ENCODE measurements around the gene MRPS27.
A peak's percentile ranks its signal among the peaks of the same experiment; 100 is the strongest.
"Not testable (repeated sequence)": the region's sequence is repeated elsewhere in the genome, so short reads cannot be mapped to it uniquely, and the experiment has no call there.

The MRPS27 gene

DNA sequence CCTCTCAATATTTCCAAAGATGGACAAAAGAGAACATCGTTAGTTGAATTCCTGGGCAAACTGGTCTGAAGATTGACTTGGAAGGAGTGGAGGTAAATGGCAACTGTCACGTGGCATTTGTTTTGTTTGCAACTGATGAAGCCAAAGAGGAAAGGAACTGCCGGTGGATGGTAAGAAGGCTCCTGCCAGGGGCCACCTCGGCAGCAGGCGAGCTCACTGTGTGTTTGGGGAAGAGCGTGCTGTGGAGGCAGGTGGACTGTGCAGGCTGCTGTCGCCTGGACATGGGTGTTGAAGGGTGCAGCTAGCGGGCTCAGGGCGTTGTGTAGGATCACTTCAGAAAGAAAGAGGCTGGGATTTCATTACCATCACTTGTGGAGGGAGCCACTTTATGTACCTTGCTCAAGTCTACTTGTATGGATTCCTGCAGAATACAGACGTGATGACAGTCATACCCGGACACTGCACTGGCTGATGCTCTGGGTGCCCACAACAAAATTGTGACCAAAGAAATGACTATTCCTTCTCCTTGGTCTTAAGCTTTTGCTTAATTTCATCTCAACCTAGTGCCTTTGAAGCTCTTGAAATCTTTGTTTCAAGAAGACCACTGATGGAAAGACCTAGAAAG is 140.1 kb downstream of the MRPS27 start:
- H3K4me1 ChIP-seq (ENCODE audit: insufficient read depth, poor library complexity, severe bottlenecking): peaks cover 13% of the 10 kb centered on the region
- ATAC-seq (ENCODE audit: low read depth): peak; percentile 15; the same call in 2 of the 3 replicates
- TF ChIP-seq, protein P1, sequence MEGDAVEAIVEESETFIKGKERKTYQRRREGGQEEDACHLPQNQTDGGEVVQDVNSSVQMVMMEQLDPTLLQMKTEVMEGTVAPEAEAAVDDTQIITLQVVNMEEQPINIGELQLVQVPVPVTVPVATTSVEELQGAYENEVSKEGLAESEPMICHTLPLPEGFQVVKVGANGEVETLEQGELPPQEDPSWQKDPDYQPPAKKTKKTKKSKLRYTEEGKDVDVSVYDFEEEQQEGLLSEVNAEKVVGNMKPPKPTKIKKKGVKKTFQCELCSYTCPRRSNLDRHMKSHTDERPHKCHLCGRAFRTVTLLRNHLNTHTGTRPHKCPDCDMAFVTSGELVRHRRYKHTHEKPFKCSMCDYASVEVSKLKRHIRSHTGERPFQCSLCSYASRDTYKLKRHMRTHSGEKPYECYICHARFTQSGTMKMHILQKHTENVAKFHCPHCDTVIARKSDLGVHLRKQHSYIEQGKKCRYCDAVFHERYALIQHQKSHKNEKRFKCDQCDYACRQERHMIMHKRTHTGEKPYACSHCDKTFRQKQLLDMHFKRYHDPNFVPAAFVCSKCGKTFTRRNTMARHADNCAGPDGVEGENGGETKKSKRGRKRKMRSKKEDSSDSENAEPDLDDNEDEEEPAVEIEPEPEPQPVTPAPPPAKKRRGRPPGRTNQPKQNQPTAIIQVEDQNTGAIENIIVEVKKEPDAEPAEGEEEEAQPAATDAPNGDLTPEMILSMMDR (IDR thresholded peaks at IDR 0.05; ENCODE audit: poor library complexity, severe bottlenecking): no peak
- peak overlapping the region; percentile 50 for H3K27ac ChIP-seq (ENCODE audit: poor library complexity, severe bottlenecking)
- no peaks in the 10 kb centered on the region for H3K9me3 ChIP-seq (ENCODE audit: severe bottlenecking)
- H3K36me3 ChIP-seq (ENCODE audit: low read depth): no peaks in the 10 kb centered on the region
- H3K4me3 ChIP-seq (ENCODE audit: severe bottlenecking): no peak overlapping the region
- no peak for DNase-seq (ENCODE audit: low spot score)
- H3K27me3 ChIP-seq (ENCODE audit: insufficient read depth, poor library complexity, severe bottlenecking): no peaks in the 10 kb centered on the region

DNA sequence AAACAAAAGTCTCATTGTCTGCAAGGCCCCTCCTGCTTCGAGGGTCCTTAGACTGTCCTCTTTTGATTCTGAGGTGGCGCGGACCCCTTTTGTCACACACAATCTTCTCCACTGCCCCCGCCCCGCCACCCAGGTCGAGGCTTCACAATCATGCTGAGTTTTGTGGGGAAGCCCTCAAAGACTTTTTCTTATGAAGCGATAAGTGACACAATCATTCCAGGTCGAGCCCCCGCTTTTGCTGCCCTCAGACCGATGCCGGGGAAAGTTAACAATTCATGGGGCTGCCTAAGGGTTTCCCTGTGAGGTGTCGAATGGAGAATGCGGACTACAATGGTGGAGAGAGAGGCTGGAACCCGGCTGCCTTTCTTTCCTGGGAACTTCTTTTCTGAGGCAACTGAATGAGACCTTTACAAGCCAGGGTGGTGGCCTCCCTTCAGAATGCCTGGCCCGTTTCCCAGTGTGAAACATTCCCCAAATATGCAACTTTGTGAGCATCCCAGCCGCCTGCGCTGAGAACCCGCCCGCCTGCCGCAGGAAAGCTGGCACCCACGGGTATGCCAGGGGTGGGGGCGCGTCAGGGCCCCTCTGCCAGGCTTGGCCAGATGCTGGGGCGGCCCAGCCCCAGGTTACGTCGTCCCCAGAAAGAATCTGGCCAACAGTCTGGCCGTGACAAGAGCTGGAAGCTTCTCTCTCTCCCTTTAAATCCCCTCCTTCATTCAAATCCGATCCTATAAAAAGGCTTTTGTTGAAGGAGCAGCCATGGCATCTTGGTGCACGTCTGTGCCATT is 140.8 kb downstream of the MRPS27 start:
- Histone ChIP-seq H3K4me1 (ENCODE audit: insufficient read depth, poor library complexity, severe bottlenecking) (peaks cover 13% of the 10 kb centered on the region), H3K36me3 (ENCODE audit: low read depth) (no peaks in the 10 kb centered on the region), H3K27me3 (ENCODE audit: insufficient read depth, poor library complexity, severe bottlenecking) (no peaks in the 10 kb centered on the region), H3K4me3 (ENCODE audit: severe bottlenecking) (no peak overlapping the region), H3K9me3 (ENCODE audit: severe bottlenecking) (no peaks in the 10 kb centered on the region), H3K27ac (ENCODE audit: poor library complexity, severe bottlenecking) (peak overlapping the region; percentile 50)
- ATAC-seq (ENCODE audit: low read depth): peak; percentile 96
- TF ChIP-seq, protein P1 (IDR thresholded peaks at IDR 0.05; ENCODE audit: poor library complexity, severe bottlenecking): no peak
- DNase-seq (ENCODE audit: low spot score): peak; percentile 85

DNA sequence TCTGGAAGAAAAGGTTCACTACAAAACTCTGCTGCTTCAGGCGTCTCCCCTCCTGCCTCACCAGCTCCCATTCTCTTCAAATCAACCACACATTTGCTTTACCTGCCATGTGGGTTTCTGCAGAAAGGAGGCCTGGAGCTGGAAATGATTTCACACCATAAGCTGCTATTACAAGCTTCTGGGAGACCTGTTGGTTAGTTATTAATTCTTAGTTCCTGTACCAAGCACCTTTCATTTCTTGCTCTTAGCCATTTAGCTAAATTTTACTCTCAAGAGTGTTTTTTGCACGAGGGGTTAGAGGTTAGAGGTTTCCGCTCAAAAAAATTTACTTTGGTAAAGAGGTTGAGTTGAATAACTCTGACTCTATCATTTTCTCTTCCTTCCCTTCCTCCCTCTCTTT is 142.5 kb downstream of the MRPS27 start:
- Histone ChIP-seq H3K36me3 (ENCODE audit: low read depth) (no peaks in the 10 kb centered on the region; the same call in 1 of the 2 replicates), H3K27me3 (ENCODE audit: insufficient read depth, poor library complexity, severe bottlenecking) (no peaks in the 10 kb centered on the region), H3K4me1 (ENCODE audit: insufficient read depth, poor library complexity, severe bottlenecking) (peaks cover 13% of the 10 kb centered on the region), H3K4me3 (ENCODE audit: severe bottlenecking) (no peak overlapping the region), H3K9me3 (ENCODE audit: severe bottlenecking) (no peaks in the 10 kb centered on the region), H3K27ac (ENCODE audit: poor library complexity, severe bottlenecking) (no peak overlapping the region)
- no peak for ATAC-seq (ENCODE audit: low read depth)
- no peak for DNase-seq (ENCODE audit: low spot score)
- TF ChIP-seq, protein P1 (IDR thresholded peaks at IDR 0.05; ENCODE audit: poor library complexity, severe bottlenecking): no peak

DNA sequence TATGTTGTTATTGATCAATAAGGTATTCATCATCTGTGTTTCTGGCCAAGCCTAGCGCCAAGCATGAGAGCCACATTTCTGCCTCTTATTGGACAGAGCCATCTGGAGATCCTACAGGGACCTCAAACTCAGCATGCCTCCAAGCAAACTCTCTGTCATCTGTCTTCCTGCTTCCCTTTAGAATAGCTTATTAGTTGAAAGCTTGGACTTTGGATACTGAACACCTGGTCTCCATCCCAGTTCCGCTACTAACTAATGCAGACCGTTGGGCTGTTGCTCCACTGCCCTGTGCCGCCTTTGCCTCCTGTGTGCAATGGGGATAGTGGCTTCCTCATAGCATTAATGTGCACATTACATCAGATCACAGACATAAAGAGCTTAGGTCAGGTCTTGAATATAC is 147.3 kb downstream of the MRPS27 start:
- ATAC-seq (ENCODE audit: low read depth) (no peak), DNase-seq (ENCODE audit: low spot score) (no peak)
- Histone ChIP-seq H3K27ac (ENCODE audit: poor library complexity, severe bottlenecking) (no peak overlapping the region), H3K9me3 (ENCODE audit: severe bottlenecking) (no peaks in the 10 kb centered on the region), H3K27me3 (ENCODE audit: insufficient read depth, poor library complexity, severe bottlenecking) (no peaks in the 10 kb centered on the region), H3K4me1 (ENCODE audit: insufficient read depth, poor library complexity, severe bottlenecking) (no peaks in the 10 kb centered on the region), H3K4me3 (ENCODE audit: severe bottlenecking) (no peak overlapping the region), H3K36me3 (ENCODE audit: low read depth) (no peaks in the 10 kb centered on the region; the same call in 1 of the 2 replicates)
- TF ChIP-seq, protein P1 (IDR thresholded peaks at IDR 0.05; ENCODE audit: poor library complexity, severe bottlenecking): no peak

DNA sequence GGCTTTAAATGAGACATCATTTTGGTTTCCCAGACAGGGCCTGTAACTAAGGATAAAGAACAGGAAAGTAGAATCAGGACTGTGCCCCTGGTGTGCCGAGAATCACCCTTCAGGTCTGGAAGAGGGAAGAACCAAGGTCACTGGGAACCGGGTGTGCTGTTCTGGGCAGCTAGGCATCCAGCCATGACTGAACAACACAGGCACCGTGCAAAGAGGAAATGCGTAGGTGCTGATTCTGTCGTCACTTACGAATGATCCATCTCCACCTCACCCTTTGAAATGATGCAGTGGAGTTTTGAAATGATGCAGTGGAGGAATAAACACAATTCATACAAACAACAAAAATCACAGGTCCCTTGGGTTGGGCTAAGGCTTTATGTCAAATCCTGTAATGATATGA is 148.4 kb downstream of the MRPS27 start:
- H3K9me3 ChIP-seq (ENCODE audit: severe bottlenecking): no peaks in the 10 kb centered on the region
- H3K4me3 ChIP-seq (ENCODE audit: severe bottlenecking): no peak overlapping the region
- no peaks in the 10 kb centered on the region for H3K27me3 ChIP-seq (ENCODE audit: insufficient read depth, poor library complexity, severe bottlenecking)
- H3K36me3 ChIP-seq (ENCODE audit: low read depth): no peaks in the 10 kb centered on the region; the same call in 1 of the 2 replicates
- ATAC-seq (ENCODE audit: low read depth) (no peak), DNase-seq (ENCODE audit: low spot score) (no peak)
- TF ChIP-seq, protein P1 (IDR thresholded peaks at IDR 0.05; ENCODE audit: poor library complexity, severe bottlenecking): no peak
- no peaks in the 10 kb centered on the region for H3K4me1 ChIP-seq (ENCODE audit: insufficient read depth, poor library complexity, severe bottlenecking)
- H3K27ac ChIP-seq (ENCODE audit: poor library complexity, severe bottlenecking): no peak overlapping the region

DNA sequence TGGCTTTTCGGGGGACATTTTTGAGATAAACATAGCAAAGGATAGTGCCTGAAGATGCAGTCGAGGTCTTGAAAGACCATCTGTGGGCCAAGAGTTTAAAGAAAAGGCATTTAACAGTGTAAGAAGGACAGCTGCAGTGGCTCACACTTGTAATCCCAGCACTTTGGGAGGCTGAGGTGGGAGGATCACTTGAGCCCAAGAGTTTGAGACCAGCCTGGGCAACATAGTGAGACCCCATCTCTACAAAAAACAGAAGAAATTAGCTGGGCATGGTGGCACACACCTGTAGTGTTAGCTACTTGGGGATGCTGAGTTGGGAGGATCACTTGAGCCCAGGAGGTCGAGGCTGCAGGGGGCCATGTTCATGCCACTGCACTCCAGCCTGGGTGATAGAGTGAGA is 148.9 kb downstream of the MRPS27 start:
- H3K27ac ChIP-seq (ENCODE audit: poor library complexity, severe bottlenecking); DNase-seq (ENCODE audit: low spot score); H3K4me1 ChIP-seq (ENCODE audit: insufficient read depth, poor library complexity, severe bottlenecking); H3K27me3 ChIP-seq (ENCODE audit: insufficient read depth, poor library complexity, severe bottlenecking); H3K4me3 ChIP-seq (ENCODE audit: severe bottlenecking); H3K36me3 ChIP-seq (ENCODE audit: low read depth); H3K9me3 ChIP-seq (ENCODE audit: severe bottlenecking); ATAC-seq (ENCODE audit: low read depth): not testable (repeated sequence)
